ENCODE results near the gene KMT2B.

Gene KMT2B

DNA sequence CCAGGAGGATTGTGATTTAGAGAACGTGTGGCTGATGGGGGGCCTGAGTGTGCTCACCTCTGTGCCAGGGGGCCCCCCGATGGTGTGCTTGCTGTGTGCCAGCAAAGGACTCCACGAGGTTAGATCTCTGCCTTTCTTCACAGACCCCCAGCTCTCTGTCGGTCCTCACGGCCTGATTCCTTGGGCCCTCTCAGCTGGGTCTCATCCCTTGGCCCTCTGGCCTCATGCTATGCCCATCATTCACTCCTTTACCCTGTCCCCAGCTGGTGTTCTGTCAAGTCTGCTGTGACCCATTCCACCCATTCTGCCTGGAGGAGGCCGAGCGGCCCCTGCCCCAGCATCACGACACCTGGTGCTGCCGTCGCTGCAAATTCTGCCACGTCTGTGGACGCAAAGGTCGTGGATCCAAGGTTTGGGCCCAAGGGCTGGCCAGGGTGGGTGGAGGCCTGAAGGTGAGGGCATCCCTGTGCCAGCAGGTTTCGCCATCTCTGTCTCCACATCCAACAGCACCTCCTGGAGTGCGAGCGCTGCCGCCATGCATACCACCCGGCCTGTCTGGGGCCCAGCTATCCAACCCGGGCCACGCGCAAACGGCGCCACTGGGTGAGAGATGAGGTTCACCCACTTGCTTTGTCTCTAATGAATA, 7.5 kb downstream of the KMT2B start:
- no peak for DNase-seq (ENCODE audit: low read depth, low spot score)

DNA sequence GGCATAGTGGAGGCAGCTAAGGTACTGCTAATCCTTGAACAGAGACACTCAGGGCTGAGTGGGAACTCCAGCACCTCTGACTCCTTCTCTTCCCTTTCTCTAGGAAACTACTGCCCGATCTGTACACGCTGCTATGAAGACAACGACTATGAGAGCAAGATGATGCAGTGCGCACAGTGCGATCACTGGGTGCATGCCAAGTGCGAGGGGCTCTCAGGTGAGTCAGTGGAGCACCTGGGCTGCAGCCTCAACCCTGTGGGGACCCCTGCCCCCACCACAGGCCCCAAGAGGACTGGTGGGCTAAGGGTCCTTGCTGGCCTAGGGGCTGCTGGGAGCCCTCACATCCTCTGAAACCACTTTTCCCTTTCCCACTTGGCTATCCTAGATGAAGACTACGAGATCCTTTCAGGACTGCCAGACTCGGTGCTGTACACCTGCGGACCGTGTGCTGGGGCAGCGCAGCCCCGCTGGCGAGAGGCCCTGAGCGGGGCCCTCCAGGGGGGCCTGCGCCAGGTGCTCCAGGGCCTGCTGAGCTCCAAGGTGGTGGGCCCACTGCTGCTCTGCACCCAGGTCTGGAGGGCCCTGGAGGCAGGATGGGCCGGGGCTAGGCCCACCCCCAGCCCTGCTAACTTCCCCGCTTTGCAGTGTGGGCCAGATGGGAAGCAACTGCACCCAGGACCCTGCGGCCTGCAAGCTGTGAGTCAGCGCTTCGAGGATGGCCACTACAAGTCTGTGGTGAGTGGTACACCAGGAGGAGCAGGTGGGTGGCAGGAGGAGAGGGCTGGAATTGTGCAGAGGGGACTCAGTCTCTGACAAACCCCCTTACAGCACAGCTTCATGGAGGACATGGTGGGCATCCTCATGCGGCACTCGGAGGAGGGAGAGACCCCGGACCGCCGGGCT, 9.5 kb downstream of the KMT2B start:
- DNase-seq (ENCODE audit: low read depth, low spot score): no peak

DNA sequence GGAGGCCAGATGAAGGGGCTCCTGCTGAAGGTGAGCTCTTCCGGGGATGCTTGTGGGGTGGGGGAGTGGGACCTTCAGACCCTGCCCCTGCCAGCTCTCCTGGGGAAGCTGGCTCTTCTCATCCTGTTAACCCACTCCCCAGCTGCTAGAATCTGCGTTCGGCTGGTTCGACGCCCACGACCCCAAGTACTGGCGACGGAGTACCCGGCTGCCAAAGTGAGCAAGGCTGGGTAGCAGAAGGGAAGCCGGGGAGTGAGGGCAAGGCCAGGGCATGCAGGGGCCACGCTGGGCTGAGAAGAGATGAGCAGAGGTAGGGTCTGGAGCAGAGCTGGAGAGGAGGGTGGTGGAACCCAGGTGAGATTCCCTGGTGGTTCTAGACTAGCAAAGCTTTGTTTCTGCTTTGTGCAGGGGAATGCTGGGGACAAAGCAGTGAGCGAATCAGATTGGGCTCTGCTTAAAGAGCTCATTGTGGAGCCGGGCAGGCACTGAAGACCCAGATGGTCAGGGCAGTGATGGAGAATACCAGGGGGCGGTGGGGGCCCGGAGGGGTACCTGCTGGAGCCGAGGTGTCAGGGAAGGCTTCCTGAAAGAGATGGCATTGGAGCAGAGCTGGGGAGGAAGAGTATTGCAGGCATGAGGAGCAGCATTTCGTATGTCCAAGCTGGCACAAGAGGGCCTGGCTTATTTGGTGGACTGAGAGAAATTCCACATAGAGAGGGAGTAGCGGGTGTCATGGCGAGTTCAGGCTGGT, 10.3 kb downstream of the KMT2B start:
- no peak for DNase-seq (ENCODE audit: low read depth, low spot score)

DNA sequence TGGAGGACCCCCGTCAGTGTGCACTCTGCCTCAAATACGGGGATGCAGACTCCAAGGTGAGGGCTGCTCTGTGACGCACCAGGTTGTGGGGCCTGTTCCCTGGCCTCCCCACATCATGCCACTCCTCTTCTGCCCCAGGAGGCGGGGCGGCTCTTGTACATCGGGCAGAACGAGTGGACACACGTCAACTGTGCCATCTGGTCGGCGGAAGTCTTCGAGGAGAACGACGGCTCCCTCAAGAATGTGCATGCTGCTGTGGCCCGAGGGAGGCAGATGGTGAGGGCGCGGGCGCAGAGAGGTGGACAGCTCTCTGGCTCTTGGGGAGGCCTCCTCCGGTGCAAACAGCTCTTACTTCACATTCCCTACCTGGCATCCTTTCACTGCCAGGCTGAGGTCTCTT, 11.2 kb downstream of the KMT2B start:
- no peak for DNase-seq (ENCODE audit: low read depth, low spot score)

DNA sequence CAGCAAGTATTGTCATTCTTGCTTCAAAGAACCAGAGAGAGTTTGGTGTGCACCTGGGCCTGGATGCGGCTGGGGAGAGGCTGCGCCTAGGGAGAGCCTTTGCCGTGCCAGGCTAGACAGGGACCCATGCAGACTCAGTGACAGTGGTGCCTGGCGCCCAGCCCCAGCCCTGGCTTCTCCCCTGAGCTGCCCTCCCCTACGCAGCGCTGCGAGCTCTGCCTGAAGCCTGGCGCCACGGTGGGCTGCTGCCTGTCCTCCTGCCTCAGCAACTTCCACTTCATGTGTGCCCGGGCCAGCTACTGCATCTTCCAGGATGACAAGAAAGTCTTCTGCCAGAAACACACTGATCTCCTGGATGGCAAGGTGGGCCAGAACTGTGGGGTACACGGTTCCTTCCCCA, 12.0 kb downstream of the KMT2B start:
- DNase-seq (ENCODE audit: low read depth, low spot score): no peak

DNA sequence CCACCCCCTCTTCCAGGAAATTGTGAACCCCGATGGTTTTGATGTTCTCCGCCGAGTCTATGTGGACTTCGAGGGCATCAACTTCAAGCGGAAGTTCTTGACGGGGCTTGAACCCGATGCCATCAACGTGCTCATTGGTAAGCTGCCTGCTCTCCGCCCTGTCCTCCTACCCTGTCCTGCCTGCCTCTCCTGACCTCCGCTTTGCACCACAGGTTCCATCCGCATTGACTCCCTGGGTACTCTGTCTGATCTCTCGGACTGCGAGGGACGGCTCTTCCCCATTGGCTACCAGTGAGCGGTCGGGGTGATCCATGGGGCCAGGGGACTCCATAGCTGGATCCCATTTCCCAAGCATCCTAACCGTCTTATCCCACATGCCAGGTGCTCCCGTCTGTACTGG, 12.5 kb downstream of the KMT2B start:
- DNase-seq (ENCODE audit: low read depth, low spot score): no peak

DNA sequence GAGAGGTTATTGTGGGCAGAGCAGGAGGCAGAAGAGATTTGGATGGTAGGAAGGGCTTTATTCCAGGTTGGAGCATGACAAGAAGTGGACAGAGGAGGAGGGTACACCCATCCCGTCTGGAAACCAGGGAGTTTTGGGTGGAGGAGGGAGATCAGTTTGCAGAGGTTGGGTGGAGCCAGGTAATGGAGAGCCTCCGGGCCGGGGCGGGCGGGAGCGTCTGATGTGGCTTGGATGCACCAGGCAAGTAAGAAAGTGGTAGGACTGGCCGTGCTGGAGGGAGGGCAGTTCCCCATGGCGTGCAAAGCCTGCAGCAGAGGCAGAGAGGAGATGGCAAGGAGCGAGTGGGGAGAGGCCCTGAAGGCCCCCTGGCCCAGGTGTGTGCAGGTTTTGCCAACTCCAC, 13.6 kb downstream of the KMT2B start:
- no peak for DNase-seq (ENCODE audit: low read depth, low spot score)

DNA sequence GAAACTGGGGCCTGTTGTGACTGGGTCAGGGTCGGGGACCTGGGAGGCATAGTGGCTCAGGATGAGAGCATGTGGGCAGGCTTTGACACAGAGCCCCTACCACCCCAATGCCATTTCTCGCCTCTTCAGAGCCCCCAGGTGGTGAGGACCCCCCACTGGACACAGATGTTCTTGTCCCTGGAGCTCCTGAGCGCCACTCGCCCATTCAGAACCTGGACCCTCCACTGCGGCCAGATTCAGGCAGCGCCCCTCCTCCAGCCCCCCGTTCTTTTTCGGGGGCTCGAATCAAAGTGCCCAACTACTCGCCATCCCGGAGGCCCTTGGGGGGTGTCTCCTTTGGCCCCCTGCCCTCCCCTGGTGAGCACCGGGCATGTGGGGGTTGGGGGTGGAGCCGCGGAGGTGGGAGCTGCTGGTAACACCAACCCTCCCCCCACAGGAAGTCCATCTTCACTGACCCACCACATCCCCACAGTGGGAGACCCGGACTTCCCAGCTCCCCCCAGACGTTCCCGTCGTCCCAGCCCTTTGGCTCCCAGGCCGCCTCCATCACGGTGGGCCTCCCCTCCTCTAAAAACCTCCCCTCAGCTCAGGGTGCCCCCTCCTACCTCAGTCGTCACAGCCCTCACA, 14.1 kb downstream of the KMT2B start:
- DNase-seq (ENCODE audit: low read depth, low spot score): no peak

DNA sequence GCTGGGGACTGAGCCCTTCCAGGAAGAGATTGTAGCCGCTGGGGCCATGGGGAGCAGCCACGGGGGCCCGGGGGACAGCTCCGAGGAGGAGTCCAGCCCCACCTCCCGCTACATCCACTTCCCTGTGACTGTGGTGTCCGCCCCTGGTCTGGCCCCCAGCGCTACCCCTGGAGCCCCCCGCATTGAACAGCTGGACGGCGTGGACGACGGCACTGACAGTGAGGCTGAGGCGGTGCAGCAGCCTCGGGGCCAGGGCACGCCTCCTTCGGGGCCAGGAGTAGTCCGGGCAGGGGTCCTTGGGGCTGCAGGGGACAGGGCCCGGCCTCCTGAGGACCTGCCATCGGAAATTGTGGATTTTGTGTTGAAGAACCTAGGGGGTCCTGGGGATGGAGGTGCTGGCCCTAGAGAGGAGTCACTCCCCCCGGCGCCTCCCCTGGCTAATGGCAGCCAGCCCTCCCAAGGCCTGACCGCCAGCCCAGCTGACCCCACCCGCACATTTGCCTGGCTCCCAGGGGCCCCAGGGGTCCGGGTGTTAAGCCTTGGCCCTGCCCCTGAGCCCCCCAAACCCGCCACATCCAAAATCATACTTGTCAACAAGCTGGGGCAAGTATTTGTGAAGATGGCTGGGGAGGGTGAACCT, 14.9 kb downstream of the KMT2B start:
- DNase-seq (ENCODE audit: low read depth, low spot score): no peak

DNA sequence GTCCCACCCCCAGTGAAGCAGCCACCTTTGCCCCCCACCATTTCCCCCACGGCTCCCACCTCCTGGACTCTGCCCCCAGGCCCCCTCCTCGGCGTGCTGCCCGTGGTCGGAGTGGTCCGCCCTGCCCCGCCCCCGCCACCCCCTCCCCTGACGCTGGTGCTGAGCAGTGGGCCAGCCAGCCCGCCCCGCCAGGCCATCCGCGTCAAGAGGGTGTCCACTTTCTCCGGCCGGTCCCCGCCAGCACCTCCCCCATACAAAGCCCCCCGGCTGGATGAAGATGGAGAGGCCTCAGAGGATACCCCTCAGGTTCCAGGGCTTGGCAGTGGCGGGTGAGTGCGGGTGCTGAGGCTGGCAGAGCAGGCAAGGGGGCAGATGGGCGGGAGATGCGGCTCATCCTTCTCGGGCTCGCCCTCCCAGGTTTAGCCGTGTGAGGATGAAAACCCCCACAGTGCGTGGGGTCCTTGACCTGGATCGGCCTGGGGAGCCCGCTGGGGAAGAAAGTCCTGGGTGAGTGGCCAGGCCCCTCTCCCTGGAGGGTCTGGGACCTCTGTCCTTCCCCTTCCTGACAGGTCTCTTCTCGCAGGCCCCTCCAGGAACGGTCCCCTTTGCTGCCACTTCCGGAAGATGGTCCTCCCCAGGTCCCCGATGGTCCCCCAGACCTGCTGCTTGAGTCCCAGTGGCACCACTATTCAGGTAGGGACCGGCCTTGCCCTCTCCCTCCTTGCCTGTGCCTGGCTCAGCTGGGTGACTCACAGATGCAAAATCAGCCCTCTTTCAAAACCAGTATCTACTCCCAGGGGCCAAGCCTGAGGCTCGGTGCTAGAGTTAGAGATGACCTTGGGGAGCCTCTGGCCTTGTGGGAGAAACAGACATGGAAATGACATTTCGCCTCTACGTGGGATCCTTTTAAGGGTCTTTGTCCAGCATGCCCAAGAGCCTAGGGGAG, 15.7 kb downstream of the KMT2B start:
- no peak for DNase-seq (ENCODE audit: low read depth, low spot score)

DNA sequence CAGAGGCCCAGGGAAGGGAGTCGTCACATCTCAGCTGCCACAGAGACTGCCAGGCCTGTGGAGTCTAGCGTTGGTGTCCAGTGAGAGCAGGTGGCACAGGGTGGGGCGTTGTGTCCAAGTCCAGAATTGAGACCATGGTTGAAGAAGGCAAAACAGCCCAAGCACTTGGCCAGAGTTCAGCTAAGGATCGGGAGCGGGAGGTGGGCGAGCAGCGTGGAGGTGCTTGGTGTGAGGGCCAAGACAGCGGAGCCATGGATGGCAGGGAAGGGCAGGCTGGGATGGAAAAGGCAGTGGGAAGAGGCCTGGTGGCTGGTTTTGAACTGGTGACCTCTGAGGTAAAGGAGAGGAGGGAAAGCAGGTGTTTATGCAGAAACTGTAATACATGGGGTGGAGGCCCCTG, 16.5 kb downstream of the KMT2B start:
- no peak for DNase-seq (ENCODE audit: low read depth, low spot score)

DNA sequence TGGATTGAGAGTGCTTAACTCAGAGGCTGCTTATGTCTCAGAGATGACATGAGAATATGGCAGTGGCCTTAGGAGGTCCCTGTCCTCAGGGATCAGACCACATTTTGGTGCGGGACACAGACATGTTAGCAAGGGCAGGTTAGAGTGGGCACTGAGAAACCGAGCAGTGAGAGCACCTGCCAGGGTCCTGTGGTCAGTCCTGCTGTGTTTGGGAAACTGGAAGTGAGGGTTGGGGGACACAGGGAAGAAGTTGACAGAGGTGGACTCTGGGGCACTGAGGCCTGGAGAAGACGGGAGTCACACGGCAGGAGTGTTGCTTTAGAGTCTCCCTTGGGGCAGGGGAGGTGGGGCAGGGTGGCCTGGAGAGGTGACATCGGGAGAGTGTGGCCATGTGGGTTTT, 17.1 kb downstream of the KMT2B start:
- no peak for DNase-seq (ENCODE audit: low read depth, low spot score)

DNA sequence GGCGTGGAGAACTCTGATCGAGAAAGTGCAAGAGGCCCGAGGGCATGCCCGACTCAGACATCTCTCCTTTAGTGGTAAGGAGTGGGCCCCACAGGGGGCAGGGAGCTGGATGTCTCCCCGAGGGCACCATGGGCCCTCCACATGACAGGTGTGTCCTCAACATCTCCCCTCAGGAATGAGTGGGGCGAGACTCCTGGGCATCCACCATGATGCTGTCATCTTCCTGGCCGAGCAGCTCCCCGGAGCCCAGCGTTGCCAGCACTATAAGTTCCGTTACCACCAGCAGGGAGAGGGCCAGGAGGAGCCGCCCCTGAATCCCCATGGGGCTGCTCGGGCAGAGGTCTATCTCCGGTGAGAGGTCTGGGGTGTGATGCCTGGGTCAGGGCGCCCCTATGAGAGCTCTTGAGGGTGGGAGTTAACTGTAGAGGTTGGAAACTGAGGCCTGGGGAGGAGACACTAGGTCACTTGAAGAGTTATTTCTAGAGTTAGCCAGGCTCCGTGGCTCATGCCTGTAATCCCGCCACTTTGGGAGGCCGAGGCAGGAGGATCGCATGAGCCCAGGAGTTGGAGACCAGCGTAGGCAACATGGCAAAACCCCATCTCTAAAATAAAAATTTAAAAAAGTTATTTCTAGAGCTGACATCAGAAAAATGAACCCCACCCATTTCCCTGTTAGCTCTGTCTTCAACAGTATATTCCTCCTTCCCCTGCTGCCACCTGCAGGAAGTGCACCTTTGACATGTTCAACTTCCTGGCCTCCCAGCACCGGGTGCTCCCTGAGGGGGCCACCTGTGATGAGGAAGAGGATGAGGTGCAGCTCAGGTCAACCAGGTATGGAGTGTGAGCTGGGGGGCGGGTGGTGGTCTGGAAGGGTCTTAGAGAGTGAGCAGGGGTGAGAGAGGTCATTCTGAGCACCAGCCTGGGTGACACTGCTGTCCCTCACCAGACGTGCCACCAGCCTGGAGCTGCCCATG, 19.4 kb downstream of the KMT2B start:
- no peak for DNase-seq (ENCODE audit: low read depth, low spot score)

DNA sequence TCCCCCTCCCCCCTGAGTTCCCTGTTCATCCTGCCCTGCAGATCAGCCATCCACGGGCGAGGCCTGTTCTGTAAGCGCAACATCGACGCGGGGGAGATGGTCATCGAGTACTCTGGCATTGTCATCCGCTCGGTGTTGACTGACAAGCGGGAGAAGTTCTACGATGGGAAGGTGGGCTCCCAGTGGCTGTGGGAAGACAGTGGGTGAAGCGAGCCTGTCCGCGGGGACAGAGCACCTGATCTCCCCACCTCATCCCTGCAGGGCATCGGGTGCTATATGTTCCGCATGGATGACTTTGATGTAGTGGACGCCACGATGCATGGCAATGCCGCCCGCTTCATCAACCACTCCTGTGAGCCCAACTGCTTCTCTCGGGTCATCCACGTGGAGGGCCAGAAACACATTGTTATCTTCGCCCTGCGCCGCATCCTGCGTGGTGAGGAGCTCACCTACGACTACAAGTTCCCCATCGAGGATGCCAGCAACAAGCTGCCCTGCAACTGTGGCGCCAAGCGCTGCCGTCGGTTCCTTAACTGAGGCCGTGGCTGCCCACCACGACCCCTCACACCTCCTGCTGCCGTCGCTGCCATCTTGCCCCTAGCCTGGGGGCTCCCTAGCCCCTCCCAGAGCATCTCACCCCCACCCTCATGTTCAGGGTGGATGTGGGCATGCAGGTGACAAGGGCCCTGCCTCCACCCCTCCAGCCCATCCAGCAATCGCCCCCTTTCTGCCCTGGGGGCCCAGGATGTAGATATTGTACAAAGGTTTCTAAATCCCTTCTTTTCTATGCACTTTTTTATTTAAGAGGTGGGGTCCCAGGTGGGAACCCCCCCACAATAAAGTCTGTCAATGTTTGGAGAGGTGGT, 20.5 kb downstream of the KMT2B start:
- no peak for DNase-seq (ENCODE audit: low read depth, low spot score)

DNA sequence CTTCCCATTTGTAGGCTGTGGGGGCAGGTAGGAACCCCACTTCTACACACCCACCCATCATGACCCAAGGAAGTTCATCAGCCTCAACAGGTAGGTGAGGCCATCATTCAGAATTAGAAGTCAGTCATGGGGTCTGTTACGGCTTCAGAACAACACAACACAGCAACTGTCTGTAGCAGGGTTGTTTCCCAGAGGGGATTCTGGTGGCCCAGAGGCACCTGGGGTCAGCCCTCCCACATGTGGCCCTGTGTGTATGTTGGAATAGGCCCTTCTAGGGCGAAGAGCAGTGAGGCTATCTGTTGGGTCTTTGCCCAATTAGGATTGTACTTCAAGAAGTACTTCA, 21.1 kb downstream of the KMT2B start:
- no peak for DNase-seq (ENCODE audit: low read depth, low spot score)

DNA sequence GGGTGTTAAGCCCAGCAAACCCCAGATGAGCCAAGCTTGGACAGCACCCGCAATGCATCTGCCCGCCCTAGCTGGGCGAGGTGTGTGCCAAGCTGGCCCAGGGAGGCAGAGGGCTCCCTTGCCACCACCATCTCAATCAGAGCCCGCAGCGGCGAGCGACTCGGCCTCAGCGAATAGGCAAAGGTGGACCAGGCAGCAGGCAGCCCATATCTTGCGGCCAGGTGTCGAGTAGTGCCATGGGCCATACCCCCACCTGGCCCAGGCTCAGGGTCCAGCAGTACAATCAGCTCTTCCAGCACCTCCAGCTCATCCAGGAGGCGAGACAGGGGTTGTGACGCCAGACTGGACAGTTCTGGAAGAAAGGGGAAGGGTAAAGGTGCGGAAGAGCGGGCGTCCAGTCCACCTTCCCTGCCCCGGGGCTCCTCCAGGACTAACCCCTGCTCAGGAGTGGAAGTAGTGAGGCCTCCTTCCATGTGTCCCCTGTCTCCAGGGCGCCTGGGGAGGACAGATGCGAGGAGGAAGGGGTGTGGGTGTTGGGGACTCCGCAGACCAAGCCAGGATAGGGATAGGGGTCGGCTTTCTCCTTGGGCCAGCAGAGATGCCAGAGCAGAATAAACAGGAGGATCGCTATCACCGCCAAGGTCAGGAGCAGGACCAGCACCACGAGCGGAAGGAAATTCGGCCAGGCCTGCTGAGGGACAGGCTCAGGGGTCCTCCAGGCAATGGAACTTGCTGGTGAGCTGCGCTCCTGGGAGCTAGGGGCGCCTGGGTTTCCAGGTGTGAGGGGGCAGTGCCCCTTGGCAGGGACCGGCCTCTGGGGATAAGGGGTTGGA, 21.7 kb downstream of the KMT2B start:
- DNase-seq (ENCODE audit: low read depth, low spot score): no peak

DNA sequence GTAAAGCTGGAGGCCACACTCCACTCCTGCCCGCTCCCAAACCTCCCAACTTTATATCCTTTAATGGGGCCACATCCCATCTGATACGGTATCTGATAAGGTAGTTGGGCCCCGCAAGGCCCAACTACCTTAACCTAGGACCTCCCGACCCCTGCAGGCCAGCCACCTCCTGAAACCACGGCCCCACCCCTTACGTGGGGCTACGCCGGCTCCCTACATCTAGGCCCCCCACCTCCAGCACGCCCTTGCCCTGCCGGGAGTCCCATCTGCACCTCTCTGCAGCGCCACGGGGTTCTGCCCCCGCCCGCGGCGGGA, 22.3 kb downstream of the KMT2B start:
- no peak for DNase-seq (ENCODE audit: low read depth, low spot score)

Data from brain pericyte (primary cell).